MM.1S (cell line): Measurements from ENCODE around the gene CHSY1.

ENCODE experiments used
- EZH2 ChIP-seq: fragments of 300-600 bp; sonication (generic); optimal IDR thresholded peaks from 2 replicates; pipeline ENCODE3; 2017; ENCODE audit warnings: low read depth, mild to moderate bottlenecking, antibody characterized with exemption, low read length, mixed read lengths
- TF ChIP-seq, protein P1 (sequence below): fragments of 300-600 bp; sonication (generic); IDR thresholded peaks from 2 replicates; pipeline ENCODE4 v1.5.1; 2016; ENCODE audit warnings: antibody characterized with exemption, low read length, mixed read lengths

DNA sequence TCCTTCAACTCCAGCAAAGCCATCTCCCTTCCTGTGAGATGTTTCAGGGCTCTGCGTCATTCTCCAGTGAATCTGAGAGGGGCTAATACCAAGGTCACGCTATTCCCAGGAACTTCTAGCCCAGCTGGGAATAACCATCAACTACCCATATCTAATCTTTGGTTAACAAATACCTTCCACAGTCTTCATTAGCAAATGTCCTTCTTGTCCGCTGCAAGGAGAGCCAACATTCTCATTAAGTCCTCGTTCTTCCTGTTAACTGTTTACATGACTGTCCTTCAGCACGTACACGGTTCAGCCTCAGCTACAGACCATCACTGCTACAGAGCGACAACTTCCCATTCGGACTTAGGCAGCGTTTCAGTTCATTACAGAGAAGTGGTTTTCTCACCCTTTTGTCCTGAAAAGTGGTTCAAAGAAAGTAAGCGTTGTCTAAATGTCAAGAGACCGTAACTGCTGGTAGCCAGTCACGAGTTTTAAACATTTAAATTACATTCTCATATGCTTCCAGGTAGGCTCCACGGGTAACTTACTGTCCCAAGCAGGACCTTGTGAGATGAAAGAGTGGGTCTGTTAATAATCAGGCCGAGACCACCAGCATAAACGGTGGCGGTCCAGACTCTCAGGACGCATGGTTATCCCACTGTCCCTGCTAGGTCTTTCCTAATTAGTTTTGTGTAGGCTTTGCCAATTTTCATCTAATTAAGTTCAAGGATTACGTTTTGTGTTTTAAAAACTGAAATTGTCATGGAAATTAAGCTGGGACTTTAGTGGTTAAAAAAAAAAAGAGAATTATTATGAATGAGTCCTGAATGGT lies 63.8 kb downstream of the CHSY1 start:
- TF ChIP-seq, protein P1, sequence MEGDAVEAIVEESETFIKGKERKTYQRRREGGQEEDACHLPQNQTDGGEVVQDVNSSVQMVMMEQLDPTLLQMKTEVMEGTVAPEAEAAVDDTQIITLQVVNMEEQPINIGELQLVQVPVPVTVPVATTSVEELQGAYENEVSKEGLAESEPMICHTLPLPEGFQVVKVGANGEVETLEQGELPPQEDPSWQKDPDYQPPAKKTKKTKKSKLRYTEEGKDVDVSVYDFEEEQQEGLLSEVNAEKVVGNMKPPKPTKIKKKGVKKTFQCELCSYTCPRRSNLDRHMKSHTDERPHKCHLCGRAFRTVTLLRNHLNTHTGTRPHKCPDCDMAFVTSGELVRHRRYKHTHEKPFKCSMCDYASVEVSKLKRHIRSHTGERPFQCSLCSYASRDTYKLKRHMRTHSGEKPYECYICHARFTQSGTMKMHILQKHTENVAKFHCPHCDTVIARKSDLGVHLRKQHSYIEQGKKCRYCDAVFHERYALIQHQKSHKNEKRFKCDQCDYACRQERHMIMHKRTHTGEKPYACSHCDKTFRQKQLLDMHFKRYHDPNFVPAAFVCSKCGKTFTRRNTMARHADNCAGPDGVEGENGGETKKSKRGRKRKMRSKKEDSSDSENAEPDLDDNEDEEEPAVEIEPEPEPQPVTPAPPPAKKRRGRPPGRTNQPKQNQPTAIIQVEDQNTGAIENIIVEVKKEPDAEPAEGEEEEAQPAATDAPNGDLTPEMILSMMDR: no peak
- no peak for TF ChIP-seq EZH2
